SK-N-SH treated with all-trans-retinoic acid at 6 μM for 48 hours (cell line): ENCODE data around the gene TMEM263.
A peak's percentile ranks its signal among the peaks of the same experiment; 100 is the strongest.

Experiments used
- ATAC-seq: fragments of 200-7000 bp; cut with Tn5 transposase; 3 replicates; pipeline ENCODE4 v1.9.1; 2020; ENCODE audit warnings: mild to moderate bottlenecking, moderate library complexity
- ARNTL ChIP-seq: fragments of 450-650 bp; formaldehyde crosslinking; IDR thresholded peaks from 2 replicates; pipeline ENCODE4 v1.5.0; 2020; ENCODE audit warnings: low read depth, mild to moderate bottlenecking, moderate library complexity, borderline replicate concordance
- BACH2 ChIP-seq: fragments of 250-450 bp; sonication (Bioruptor Pico); IDR thresholded peaks from 2 replicates; pipeline ENCODE4 v1.9.0; 2021; ENCODE audit warnings: mild to moderate bottlenecking, borderline replicate concordance
- CSDC2 ChIP-seq: fragments of 250-450 bp; sonication (Bioruptor Pico); IDR thresholded peaks from 2 replicates; pipeline ENCODE4 v1.5.0; 2020; ENCODE audit warnings: mild to moderate bottlenecking, moderate library complexity
- ESRRG ChIP-seq: fragments of 250-450 bp; sonication (Bioruptor Pico); IDR thresholded peaks from 2 replicates; pipeline ENCODE4 v1.6.1; 2021; ENCODE audit warnings: mild to moderate bottlenecking
- ISL1 ChIP-seq: fragments of 250-450 bp; sonication (Bioruptor Pico); IDR thresholded peaks from 2 replicates; pipeline ENCODE4 v2.1.2; 2022; ENCODE audit warnings: mild to moderate bottlenecking, moderate library complexity
- OSR1 ChIP-seq: fragments of 250-450 bp; sonication (Bioruptor Pico); IDR thresholded peaks from 2 replicates; pipeline ENCODE4 v1.8.0; 2022; ENCODE audit warnings: moderate library complexity, mild to moderate bottlenecking, inconsistent platforms
- PPARA ChIP-seq: fragments of 250-450 bp; sonication (Bioruptor Pico); IDR thresholded peaks from 2 replicates; pipeline ENCODE4 v1.5.0; 2020; ENCODE audit warnings: mild to moderate bottlenecking, borderline replicate concordance
- RARB ChIP-seq: fragments of 250-450 bp; sonication (Bioruptor Pico); IDR thresholded peaks from 2 replicates; pipeline ENCODE4 v1.8.0; 2021; ENCODE audit warnings: mild to moderate bottlenecking, moderate library complexity
- SNAI2 ChIP-seq: fragments of 250-450 bp; sonication (Bioruptor Pico); IDR thresholded peaks from 2 replicates; pipeline ENCODE4 v1.5.0; 2020; ENCODE audit warnings: mild to moderate bottlenecking, moderate library complexity
- TCF4 ChIP-seq: fragments of 250-450 bp; sonication (Bioruptor Pico); IDR thresholded peaks from 2 replicates; pipeline ENCODE4 v1.8.0; 2021; ENCODE audit warnings: mild to moderate bottlenecking, moderate library complexity, borderline replicate concordance
- TOX ChIP-seq: fragments of 250-450 bp; sonication (Bioruptor Pico); IDR thresholded peaks from 2 replicates; pipeline ENCODE4 v1.8.0; 2021; ENCODE audit warnings: mild to moderate bottlenecking, moderate library complexity, borderline replicate concordance
- ZFP3 ChIP-seq: fragments of 250-450 bp; sonication (Bioruptor Pico); IDR thresholded peaks from 2 replicates; pipeline ENCODE4 v1.5.0; 2020; ENCODE audit warnings: mild to moderate bottlenecking, moderate library complexity
- ZFP30 ChIP-seq: fragments of 450-650 bp; formaldehyde crosslinking; IDR thresholded peaks from 2 replicates; pipeline ENCODE4 v1.5.0; 2022; ENCODE audit warnings: mild to moderate bottlenecking, moderate library complexity
- ZNF565 ChIP-seq: fragments of 450-650 bp; formaldehyde crosslinking; conservative IDR thresholded peaks from 2 replicates; pipeline ENCODE4 v1.5.0; 2020; ENCODE audit warnings: low read depth, mild to moderate bottlenecking, moderate library complexity
- ZNF70 ChIP-seq: fragments of 450-650 bp; formaldehyde crosslinking; IDR thresholded peaks from 2 replicates; pipeline ENCODE4 v1.5.0; 2020; ENCODE audit warnings: mild to moderate bottlenecking, moderate library complexity
- ZNF8 ChIP-seq: fragments of 450-650 bp; formaldehyde crosslinking; IDR thresholded peaks from 2 replicates; pipeline ENCODE4 v1.5.0; 2020; ENCODE audit warnings: mild to moderate bottlenecking, moderate library complexity
- TF ChIP-seq, protein P1 (sequence below): fragments of 250-450 bp; sonication (Bioruptor Pico); IDR thresholded peaks from 2 replicates; pipeline ENCODE4 v1.5.1; 2021; ENCODE audit warnings: mild to moderate bottlenecking, moderate library complexity
- TF ChIP-seq, protein P2 (sequence below): fragments of 250-450 bp; sonication (Bioruptor Pico); IDR thresholded peaks from 2 replicates; pipeline ENCODE4 v1.8.0; 2020; ENCODE audit warnings: mild to moderate bottlenecking, moderate library complexity, borderline replicate concordance
- TF ChIP-seq, protein P3 (sequence below): fragments of 250-450 bp; sonication (Bioruptor Pico); IDR thresholded peaks from 2 replicates; pipeline ENCODE4 v1.8.0; 2021; ENCODE audit warnings: low read depth, mild to moderate bottlenecking, moderate library complexity, borderline replicate concordance
- TF ChIP-seq, protein P4 (sequence below): fragments of 250-450 bp; sonication (Bioruptor Pico); IDR thresholded peaks from 2 replicates; pipeline ENCODE4 v1.5.1; 2020; ENCODE audit warnings: low read depth, mild to moderate bottlenecking, moderate library complexity

The TMEM263 gene

DNA sequence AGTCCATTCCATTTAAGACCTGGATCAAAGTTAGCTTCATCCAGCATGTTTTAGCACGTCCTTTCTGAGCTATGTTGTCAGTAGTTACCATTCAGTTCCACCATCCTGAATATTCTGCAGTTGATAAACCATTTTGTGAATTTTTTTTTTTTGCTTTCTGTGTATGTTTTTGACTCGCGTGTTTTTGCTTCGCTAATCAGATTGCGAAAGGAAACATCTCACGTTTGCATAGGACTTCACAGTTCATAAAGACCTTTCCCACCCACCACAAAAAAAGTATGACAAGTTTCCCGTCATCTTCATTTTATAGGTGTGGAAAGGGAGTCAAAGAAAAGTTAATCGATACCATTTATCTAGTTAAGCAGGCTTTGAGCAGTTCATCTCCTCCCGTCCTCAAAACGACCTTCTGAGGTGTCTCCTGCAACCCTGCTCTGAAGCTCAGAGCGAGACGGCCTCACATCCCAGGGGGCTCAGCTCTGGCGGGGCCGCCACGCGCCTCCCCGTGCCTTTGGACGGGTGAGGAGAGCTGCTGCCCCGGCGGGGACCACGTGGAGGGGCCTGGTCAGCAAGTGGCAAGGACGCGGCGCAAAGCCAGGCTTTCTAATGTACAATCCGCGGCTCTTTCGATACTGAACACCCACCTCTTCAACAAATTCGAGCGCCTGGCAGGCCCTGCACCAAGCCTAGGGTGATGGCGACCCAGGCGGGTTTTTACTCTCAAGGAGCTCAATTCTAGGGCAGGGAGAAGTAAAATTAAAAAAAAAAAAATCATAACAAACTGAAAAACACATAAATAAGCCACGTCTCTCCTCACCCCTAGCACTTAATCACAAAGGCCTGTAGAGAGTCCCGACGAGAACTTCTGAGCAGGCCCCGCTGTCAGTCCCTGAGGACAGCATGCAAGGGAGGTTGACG is 988 bp upstream of the TMEM263 start:
- TF ChIP-seq ZNF70 (CRISPR knock-in tag) = no peak
- no peak for TF ChIP-seq TOX (CRISPR knock-in tag)
- TF ChIP-seq OSR1 (CRISPR knock-in tag) = no peak
- TF ChIP-seq CSDC2 (CRISPR knock-in tag) = no peak
- TF ChIP-seq, protein P1, sequence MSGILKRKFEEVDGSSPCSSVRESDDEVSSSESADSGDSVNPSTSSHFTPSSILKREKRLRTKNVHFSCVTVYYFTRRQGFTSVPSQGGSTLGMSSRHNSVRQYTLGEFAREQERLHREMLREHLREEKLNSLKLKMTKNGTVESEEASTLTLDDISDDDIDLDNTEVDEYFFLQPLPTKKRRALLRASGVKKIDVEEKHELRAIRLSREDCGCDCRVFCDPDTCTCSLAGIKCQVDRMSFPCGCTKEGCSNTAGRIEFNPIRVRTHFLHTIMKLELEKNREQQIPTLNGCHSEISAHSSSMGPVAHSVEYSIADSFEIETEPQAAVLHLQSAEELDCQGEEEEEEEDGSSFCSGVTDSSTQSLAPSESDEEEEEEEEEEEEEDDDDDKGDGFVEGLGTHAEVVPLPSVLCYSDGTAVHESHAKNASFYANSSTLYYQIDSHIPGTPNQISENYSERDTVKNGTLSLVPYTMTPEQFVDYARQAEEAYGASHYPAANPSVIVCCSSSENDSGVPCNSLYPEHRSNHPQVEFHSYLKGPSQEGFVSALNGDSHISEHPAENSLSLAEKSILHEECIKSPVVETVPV (CRISPR knock-in tag) = no peak
- TF ChIP-seq ZNF565 (CRISPR knock-in tag) = no peak
- TF ChIP-seq TCF4 (CRISPR knock-in tag) = no peak
- no peak for TF ChIP-seq BACH2
- TF ChIP-seq ARNTL (CRISPR knock-in tag) = no peak
- TF ChIP-seq, protein P2, sequence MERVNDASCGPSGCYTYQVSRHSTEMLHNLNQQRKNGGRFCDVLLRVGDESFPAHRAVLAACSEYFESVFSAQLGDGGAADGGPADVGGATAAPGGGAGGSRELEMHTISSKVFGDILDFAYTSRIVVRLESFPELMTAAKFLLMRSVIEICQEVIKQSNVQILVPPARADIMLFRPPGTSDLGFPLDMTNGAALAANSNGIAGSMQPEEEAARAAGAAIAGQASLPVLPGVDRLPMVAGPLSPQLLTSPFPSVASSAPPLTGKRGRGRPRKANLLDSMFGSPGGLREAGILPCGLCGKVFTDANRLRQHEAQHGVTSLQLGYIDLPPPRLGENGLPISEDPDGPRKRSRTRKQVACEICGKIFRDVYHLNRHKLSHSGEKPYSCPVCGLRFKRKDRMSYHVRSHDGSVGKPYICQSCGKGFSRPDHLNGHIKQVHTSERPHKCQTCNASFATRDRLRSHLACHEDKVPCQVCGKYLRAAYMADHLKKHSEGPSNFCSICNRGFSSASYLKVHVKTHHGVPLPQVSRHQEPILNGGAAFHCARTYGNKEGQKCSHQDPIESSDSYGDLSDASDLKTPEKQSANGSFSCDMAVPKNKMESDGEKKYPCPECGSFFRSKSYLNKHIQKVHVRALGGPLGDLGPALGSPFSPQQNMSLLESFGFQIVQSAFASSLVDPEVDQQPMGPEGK = no peak
- TF ChIP-seq, protein P3, sequence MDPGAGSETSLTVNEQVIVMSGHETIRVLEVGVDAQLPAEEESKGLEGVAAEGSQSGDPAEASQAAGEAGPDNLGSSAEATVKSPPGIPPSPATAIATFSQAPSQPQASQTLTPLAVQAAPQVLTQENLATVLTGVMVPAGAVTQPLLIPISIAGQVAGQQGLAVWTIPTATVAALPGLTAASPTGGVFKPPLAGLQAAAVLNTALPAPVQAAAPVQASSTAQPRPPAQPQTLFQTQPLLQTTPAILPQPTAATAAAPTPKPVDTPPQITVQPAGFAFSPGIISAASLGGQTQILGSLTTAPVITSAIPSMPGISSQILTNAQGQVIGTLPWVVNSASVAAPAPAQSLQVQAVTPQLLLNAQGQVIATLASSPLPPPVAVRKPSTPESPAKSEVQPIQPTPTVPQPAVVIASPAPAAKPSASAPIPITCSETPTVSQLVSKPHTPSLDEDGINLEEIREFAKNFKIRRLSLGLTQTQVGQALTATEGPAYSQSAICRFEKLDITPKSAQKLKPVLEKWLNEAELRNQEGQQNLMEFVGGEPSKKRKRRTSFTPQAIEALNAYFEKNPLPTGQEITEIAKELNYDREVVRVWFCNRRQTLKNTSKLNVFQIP (CRISPR knock-in tag) = no peak
- TF ChIP-seq ISL1 (CRISPR knock-in tag) = no peak
- no peak for TF ChIP-seq ESRRG (CRISPR knock-in tag)
- no peak for TF ChIP-seq SNAI2 (CRISPR knock-in tag)
- TF ChIP-seq ZNF8 (CRISPR knock-in tag) = no peak
- no peak for TF ChIP-seq PPARA (CRISPR knock-in tag)
- no peak for TF ChIP-seq ZFP3 (CRISPR knock-in tag)
- no peak for TF ChIP-seq ZFP30 (CRISPR knock-in tag)
- no peak; the same call in 2 of the 3 replicates for ATAC-seq

DNA sequence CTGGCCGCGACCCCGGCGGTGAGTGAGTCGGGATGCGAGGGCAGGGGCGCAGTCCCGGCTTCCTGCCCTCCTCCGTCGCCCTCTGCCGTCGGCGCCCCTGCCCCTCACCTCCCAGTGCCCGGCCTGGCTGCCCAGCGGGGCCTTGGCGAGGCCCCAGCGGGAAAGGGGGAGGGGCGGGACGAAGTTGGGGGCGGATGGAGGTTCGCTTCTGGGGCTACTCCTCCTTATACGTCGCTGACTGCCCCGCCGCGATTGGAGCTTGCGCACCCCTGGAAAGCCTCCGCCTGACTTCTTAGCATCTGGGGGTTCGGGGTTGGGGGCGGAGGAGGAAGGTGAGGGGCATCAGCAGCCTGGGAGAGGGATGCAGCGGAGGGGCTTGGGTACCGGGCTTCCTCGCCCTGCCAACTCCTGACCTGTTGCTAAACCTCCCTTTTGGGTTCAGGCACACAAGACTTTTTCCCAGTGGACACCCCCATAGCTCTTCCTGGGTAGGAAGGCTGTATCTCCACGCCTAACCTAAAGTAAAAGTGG is 406 bp downstream of the TMEM263 start:
- TF ChIP-seq ARNTL (CRISPR knock-in tag) (no peak), ZFP3 (CRISPR knock-in tag) (0 out of 2 replicates have a peak, but pooled peaks have one; percentile 28)
- peak; percentile 57 for ATAC-seq

DNA sequence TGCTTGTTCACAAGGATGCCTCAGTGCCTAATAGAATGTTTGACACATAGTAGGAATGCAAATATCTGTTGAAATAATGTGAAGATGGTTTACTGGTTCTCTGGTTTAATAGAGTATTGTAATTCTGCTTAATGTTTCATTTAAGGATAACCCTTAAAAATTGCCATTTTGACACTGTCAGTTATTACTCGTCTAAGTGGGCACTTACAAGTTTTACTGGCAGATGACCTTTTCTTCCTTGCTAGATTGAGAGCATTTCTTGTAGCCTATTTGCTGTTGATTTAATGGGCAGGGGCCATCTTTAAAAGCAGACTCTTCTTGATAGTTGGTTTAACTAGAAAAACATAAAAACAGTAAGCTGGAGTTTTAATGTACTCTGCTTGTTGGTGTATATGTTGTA is 1.9 kb downstream of the TMEM263 start:
- TF ChIP-seq ESRRG (CRISPR knock-in tag) (no peak), ZNF70 (CRISPR knock-in tag) (no peak), BACH2 (no peak), ISL1 (CRISPR knock-in tag) (no peak), RARB (CRISPR knock-in tag) (no peak), OSR1 (CRISPR knock-in tag) (no peak)
- TF ChIP-seq, protein P4, sequence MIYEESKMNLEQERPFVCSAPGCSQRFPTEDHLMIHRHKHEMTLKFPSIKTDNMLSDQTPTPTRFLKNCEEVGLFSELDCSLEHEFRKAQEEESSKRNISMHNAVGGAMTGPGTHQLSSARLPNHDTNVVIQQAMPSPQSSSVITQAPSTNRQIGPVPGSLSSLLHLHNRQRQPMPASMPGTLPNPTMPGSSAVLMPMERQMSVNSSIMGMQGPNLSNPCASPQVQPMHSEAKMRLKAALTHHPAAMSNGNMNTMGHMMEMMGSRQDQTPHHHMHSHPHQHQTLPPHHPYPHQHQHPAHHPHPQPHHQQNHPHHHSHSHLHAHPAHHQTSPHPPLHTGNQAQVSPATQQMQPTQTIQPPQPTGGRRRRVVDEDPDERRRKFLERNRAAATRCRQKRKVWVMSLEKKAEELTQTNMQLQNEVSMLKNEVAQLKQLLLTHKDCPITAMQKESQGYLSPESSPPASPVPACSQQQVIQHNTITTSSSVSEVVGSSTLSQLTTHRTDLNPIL = no peak
- TF ChIP-seq, protein P3 (CRISPR knock-in tag) = no peak
- no peak for ATAC-seq
